ENCODE data around the gene HDGFL2.

The HDGFL2 gene

DNA sequence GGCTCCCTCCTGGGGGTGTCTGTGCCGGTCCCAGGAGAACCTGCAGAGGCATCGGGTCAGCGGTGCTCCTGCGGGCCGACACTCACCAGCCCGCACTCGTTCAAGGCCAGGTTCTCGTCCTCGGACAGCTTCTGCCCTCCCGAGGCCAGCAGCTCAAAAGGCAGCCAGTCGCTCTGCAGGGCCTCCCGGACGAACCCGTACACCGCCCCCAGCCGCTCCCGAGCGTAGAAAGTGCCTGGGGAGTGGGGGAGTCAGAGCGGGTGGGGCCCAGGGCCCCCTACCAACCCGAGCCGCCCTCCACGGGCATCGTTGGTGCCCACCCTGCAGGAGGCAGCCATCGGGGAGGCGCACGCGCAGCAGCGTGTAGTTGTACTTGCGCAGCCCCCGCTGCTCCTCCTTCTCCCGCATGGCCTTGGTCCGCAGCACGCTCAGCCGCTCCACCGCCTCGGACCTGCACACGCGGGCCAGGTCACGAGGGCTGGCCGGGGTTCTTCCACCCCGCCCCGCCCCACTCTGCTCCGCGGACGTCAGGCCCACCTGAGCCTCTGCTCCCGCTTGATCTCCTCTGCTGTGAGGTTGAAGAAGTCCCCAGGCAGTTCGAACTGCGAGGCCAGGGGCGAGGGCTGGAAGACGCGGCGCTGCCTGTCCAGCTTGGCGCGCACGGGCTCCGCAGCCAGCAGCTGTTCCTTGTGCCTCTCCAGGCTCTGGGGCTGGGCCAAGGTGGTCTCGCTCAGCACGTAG lies 26.0 kb upstream of the HDGFL2 start:
- DNase-seq: no peak

DNA sequence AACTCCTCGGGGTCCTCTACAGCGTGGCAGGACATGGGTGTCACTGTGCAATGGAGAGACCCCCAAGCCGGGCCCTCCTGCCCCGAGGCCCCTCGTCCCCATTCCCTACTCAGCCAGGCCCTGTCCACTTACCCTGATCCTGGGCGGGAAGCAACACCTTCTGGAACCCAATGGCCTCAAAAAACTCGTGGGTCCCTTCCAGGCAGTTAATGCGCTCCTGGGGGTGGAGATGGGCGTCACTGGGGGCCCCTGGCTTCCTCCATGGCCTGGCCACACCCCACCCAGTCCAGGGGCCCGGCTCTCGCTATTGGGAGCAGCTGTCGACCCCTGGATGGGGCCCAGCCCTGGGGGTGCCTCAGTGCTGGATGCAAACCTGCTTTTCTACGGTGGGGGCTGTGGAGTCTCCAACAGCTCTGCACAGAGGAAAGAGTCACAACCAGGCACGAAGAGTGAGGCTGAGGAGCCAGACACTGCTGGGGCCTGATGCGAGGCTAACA lies 25.3 kb upstream of the HDGFL2 start:
- DNase-seq: no peak

DNA sequence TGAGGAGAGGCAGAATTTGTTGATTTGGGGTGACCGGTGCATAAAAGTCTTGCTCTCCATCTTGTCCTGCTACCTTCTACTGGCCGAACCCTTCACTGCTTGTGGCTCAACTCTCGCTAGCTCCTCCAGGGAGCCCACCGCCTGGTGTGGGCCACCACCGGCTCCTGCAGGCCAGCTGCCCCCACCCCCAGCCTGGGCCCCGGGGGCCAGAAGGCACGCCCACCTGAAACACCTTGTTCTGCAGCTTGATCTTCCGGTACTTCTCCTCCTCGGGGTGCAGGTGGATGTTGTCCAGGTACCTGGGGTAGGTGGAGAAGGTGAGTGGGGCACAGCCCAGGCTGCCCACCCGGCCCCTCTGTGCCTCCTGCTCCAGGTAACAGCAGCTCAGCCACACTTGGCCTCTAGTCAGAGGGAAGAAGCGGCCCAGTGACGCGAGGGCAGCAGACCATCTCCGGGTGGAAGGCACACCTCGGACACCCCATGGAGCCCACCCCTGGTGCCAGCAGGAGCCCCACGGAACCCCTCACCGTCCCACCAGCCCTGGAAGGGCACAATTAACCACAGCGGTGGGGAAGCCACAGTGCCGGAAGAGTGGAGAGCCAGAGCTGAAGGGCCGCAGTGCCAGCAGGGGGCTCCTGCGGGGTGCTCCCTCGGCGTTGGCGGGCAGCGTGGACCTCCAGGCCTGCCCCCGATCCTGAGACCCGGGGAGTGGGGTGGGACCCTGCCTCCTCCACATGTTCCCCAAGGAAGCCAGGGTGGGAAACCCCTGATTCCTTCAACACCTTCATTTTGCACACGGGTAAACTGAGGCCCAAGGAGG lies 24.6 kb upstream of the HDGFL2 start:
- DNase-seq: no peak

DNA sequence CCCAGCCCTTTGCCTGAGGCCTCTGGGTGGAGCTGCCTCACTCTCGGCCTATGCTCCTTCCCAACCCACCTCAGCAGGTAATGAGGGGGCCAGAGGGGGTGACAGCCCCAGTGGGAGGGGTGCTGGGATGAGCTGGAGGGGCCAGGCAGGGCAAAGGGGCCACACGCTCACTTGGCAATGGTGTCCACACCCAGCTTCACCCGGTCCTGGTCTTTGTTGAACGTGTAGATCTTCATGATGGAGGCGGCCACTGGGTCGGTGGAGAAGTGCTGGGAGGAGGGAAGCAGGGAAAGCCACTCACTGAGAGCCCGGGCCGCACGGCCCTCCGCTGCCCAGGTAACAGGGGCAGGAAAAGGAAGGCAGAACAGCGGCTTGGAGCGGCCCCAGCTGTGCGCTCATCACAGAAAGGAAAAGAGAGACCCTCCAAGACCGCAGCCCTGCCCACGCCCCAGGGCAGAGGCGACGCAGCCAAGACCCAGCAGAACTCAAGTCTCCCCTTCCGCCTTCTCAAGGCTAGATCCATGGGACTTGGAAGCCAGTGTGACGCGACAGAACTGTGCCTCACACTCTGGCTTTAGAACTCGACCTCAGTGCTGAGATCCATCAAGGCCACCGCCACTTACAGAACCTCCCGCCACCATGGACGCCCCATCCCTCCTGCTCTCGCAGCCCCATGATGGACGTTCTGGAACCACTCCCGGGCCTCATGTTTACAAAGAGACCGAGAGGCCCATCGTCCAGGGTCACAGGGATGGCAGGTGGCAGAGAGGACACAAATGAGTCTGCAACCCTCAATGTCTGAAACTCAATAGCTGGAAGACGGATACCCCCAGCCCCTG lies 23.7 kb upstream of the HDGFL2 start:
- no peak for DNase-seq

DNA sequence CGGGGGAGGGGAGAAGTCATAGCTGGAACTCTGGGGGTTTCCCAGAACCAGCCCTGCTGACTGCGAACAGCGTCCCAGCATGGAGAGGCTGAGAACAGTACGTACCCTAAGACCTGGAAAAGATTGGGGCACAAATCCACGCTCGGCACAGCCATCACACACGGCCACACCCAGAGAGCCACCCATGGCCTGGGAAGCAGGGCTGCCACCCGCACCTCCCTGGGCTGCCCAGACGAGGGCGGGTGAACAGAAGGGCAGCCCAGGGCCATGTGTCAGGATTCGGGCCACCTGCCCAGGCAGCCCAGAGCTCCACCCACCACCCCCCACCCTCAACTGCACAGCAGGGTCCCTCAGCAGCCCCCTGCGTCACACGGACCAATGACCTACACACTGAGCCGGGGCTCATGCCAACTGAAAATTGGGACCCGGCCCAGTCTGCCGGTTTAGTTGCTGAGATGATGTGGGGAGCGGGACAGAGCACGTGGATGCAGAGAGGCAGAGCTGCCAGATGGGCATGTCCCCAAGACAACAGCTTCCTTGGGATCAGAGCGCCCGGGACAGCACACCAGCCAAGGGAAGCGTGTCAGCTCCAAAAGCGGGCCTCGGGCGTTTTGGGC lies 23.0 kb upstream of the HDGFL2 start:
- DNase-seq: no peak

DNA sequence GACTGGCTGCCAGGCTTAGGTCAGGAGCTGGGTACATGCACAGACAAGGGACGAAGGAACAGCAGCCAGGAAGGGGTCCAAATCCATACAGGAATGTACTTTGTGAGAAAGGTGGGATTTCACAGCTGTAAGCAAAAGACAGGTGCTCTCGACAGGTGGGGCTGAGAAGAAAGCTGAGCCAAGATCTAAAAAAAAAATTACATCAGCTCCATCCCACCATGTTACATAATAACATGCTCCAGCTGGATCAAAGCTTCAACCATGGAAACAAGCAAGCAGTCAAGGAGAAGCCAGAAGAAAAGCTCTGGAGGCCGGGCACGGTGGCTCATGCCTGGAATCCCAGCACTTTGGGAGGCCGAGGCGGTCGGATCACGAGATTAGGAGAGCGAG lies 22.5 kb upstream of the HDGFL2 start:
- DNase-seq: no peak

DNA sequence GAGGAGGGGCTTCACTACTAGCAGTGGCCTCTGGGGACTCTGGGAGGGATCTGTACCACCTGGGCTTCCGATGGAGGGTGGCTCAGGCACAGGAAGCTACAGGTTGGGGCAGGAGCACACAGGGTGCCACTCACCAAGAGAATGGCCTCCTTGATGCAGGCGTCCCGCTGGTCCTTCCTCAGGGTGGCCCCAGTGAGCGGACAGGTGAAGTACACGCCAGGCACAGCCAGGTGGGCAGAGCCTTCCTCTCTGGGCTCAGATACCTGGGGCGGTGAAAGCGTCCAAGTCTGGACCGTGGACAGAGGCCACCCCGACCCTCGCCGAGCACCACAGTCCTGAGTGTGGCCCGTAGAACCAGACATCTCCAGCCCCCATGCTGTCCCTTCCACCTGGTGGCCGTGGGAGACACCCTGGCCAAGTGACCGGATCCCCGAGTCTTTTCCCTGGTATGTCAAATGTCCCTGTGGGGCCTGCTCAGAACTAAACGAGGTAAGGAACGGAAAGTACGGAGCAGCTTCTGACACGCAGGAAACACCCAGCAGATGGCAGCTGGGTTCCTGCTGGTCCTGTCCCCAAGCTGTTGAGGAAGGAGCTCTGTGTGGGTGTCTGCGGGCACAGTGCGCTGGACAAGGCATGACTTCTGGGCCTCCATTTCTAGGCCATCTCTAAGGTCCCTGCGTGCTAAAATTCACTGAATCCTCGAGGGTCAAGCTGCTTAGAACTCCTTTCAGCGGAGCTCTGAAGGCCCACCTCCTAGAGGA lies 19.7 kb upstream of the HDGFL2 start:
- DNase-seq: no peak

DNA sequence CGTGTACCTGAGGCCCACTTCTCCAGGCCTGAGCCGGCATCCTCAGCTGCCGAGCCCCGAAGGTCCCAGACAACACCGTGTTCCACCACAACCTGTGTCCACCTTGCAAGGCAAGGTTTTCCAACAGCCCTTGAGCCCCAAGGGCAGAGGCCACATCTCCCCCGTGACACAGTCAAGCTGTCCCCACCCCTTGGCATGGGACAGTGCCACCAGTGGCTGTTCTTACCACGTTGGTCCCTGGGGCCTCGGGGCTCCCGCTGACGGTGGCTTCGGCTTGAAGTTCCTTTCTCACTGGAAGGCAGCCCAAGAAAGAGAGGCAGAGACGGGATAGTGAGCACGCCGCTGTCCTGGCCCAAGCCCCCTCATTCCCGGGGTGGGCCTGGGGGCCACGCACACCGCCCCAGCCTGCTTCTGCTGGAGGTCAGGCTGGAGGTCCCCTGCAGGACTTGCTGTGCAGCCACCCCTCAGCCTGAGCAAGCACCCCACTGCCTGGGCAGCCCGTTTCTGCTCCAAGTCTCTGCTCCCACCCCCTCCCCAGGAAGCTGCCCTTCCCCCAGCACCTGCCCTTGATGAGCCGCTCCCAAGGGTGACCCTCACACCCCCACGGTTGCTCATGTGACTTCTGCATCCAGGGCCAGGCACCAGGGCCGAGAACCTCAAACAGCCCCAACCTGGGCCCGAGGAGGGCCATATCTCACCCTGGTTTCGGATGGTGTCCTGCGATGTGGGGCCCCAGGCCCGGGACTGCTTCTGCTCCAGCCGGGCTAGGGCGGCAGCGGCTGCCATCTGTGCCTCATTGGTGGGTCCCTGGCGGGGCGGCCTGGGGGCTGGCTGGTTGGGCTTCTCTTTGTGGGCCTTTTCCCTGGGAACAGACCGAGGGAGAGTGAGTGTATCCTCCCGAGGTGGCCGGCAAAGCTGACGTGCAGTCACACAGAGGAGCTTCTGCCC lies 18.6 kb upstream of the HDGFL2 start:
- no peak for DNase-seq

DNA sequence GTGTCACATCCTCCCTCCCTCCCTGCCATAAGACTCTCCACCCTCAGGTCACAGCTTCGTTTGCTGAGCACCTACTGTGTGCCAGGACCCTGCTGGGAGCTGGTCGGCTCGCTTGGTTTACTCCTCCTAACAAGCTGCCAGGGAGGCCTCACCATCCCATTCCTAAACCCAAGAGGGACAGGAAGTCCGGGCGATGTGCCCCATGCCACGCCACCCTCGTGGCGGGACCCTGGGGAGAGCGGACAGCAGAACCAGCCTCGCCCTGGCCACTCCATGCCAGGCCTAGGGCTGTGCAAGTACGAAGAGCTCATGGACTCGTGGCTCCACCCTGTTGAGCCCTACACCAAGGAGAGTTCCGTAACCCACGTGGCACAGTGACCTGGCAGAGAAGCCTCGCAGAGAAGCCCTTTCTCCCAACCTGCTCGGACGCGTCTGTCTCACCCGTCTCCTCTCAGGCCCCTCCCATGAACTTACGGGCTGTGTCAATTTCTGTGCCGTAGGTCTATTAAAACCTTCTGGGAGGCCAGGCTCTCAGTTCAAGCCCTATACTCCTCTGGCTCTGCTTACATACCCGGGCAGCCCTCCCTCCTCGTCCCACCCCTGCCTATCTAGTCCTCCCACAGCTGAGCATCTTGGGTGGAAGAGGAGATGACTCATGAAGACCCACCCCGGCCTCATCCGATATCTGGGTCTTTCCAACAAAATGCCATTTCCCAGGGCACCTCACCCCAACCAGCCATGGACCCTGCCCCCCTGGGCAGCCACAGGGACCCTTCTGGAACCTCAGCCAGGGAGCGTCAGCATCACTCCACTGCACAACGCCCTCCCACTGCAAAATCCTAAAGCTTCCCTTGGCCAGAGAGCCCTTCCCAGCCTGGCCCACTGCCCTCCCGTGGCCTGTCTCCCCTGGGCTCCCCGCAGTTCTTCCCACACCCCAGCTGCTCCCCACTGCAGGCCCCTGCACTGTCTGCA lies 17.1 kb upstream of the HDGFL2 start:
- no peak for DNase-seq

DNA sequence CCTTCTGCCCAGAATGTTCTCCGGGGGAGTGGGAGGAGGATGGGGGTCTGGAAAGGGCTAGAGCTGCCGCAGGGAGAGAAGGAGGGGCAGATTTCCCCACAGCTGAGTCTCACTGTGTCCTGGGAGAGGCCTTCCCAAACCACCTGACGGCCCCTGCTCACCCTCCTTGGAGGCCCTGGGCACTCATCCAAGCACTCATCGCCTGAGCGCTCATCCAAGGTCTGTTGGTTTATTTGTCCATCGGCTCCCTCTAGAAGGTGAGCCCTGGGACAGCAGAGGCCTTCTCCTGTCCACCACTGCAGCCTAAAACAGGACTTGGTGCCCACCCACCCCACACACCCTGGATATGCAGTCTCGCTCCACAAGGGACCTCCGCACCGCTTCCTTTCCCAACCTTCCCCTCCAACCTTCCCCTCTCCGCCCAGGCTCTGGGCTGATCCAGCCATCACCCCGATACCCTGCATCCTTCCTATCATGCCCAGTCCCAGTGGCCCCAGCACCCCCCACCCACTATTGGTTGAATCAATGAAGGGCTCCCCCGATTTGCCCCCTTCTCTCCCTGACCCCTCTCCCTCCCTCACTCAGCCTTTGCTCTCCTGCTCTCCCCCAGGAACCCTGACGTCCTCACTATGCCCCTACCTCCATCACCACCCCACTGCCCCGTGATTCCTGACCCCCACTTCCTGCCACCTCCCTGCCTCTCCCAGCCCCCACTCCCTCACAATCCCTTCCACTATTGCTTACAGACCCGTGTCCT lies 16.2 kb upstream of the HDGFL2 start:
- DNase-seq: no peak

DNA sequence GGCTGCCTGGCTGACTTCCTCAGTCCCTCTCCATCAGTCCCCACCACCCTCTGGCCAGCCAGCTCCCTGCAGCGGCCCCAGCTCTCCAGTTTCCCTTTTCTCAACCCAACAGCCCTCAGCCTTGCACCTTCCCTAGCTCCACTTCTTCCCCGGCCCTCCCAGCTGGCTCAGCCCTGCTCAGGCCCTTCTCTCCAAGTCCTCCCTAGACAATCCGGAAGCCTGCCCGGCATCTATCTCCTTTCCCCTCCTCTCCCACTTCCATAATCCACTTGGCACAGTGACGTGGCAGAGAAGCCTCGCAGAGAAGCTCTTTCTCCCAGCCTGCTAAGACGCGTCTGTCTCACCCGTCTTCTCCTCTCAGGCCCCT lies 15.6 kb upstream of the HDGFL2 start:
- no peak for DNase-seq

DNA sequence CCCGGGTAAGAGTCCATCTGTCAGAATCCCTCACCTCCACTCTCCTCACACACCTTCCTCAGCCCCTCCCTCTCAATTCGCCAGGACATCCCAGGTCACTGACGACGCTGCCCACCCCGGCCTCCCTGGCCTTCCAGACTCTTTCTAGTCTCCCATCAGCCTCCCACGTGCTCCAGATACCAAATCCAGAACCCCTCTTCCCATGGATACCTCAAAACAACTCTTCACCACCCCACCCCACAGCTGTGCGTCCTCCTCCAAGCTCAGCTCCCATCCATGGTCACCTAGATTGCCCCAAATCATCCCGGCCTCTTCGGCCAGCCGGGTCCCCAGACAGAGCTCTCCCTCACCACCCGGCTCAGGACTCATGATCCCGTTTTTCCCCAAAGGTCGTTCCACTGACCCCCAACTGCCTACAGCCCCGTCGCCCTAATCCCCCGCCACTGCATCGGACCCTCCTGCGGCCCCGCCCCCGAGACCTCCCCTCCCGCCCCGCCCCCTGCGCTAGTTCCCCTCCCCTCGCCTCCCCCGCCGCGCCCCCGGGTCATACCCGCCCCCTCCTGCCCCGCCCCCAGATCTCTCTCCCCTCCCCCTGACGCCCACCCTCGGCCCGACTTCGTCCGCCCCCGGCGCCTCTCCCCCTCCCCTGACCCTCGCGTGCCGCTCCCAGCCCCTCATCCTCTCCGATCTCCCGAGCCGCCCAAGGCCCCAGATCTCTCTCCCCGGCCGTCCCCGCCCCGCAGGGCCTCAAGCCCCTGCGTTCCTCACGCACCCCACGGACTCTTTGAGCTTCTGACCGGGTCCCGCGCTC lies 15.0 kb upstream of the HDGFL2 start:
- peak; percentile 46 for DNase-seq

DNA sequence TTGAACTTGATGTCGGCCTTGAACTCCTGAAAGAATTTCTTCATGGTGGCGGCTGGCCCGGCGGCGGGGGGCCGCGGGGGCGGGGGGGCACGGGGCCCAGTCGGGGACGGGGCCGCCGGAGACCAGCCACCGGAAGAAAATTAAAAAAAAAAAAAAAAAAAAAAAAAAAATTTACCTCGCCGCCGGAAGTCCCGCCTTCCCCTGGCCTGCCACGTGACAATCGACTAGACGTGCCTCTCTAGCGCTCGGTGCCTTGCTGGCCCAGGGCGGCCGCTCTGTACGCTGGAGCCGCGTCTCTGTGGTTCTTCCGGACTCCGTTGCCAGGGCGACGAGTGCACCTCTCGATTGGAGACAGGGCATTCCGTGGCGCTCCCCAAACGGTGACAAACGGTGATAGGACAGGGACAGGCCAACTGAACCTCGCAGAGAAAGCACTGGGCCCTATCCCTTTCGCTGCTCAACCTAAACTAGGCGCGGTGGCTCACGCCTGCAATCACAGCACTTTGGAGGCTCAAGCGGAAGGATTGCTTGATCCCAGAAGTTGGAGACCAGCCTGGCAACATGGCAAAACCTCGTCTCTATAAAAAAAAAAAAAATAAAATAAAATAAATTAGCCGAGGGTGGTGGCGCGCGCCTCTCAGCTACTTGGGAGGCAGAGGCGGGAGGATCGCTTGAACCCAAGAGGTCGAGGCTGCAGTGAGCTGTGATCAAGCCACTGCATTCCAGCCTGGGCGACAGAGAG lies 14.3 kb upstream of the HDGFL2 start, which contains the start of gene UBXN6:
Gene UBXN6 (minus strand): TSS at position 141 of the 742 bp plus-strand sequence. CDS start 97 bp downstream, at position 44.
- peak; percentile 98 for DNase-seq

DNA sequence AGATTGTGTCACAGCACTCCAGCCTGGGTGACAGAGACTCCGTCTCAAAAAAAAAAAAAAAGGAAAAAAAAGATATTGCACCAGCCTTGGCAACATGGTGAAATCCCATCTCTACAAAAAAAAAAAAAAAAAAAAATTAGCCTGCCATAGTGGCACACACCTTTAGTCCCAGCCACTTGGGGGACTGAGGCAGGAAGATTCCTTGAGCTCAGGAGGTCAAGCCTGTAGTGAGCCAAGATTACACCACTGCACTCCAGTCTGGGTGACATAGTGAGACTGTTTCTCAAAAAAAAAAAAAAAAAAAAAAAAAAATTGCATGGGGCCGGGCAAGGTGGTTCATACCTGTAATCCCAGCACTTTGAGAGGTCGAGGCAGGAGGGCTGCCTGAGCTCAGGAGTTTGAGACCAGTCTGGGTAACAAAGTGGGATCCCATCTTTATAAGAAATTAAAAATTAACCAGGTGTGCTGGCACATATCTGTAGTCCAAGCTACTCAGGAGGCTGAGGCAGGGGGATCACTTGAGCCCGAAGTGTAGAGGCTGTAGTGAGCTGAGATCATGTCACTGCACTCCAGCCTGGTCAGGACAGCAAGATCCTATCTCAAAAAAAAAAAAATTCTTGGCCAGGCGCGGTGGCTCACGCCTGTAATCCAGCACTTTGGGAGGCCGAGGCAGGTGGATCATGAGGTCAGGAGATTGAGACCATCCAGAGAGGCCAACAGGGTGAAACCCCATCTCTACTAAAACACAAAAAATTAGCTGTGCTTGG lies 7.1 kb upstream of the HDGFL2 start:
- DNase-seq: no peak

DNA sequence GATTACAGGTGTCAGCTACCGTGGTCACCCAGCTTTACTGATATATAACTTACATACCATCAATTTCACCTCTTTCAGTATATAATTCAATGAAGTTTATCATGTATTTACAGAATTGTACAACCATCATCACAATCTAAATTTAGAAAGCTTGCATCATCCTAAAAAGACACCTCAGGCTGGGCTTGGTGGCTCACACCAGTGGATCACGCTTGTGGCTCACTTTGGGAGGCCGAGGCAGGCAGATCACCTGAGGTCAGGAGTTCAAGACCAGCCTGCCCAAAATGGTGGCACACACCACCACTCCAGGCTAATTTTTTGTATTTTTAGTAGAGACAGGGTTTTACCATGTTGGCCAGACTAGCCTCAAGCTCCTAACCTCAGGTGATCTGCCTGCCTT lies 4.3 kb upstream of the HDGFL2 start:
- DNase-seq: no peak
